HG03060 (cell line): ENCODE measurements around the gene ZNF654.
"Not testable (repeated sequence)": the region's sequence is repeated elsewhere in the genome, so short reads cannot be mapped to it uniquely, and the experiment has no call there.

ENCODE experiments used
- ATAC-seq: cut with Tn5 transposase; IDR thresholded peaks from one replicate; pipeline ENCODE4 v1.9.1; 2021; ENCODE audit warnings: low read depth, moderate number of reproducible peaks; ENCODE audit not compliant: unreplicated experiment

The ZNF654 gene

DNA sequence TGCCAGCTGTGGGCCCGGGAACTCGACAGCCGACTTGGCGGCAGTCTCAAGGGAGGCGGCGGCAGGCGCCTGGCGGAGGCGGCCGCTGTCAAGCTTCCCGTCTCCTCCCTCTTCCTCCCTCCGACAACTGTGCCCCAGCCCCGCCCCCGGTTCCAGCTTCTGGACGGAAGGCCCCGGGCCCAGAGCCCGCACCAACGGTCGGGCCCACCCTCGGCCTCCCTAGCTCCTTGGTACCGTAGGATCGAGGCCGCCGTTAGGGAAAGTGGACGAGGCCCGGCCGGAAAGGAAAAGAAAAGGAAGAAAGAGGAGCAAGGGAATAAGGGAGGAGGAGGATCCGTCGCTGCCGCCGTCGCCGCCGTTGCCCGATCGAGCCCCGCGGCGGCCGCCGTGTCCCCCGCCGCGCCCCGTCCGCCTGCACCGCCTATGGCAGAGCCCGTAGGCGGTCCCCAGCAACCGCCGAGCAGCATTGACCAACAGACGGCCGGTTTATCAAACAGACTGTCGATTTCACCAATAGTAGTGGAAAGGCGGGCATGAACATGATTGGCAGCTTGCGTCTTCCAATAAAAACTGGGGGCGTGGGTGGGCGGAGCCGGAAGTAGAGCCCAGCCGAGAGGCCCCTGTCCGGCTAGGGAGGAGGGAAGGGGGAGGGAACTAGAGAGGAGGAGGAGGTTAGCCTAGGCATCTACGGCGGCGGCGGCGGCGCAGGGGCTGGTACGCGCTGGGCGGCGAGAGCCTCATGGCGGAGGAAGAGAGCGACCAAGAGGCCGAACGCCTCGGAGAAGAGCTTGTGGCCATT is at the start of gene ZNF654, which contains the start of gene CGGBP1:
Gene ZNF654 (plus strand): TSS at position 675 of the 799 bp plus-strand sequence. CDS start 65 bp downstream, at position 740.
Gene CGGBP1 (minus strand): TSS at position 425 of the 799 bp plus-strand sequence. CDS start 3,029 bp downstream, outside the sequence.
- ATAC-seq, result peak; percentile 94

DNA sequence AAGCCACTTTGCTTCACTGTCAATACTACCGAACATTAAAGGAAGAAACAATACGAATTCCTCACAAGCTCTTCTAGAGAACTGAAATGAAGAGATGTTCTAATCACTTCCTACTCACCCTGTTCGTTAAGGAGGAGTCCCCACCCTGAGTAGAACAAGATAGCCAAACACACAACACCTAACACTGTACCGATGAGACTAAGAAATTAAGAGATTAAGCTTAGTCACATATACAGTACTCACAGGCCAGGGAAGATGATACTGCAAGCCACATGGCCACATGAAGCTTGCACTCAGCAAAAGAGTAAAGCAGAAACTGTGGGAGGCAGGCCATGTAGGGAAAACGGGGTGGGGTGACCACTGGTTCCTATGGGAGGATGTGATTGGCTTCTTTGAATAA is 48.2 kb upstream of the ZNF654 start:
- no peak for ATAC-seq

- ATAC-seq, result no peak
Measured at GRCh38 chr3:88013592-88013991, 45.5 kb upstream of the ZNF654 start.

DNA sequence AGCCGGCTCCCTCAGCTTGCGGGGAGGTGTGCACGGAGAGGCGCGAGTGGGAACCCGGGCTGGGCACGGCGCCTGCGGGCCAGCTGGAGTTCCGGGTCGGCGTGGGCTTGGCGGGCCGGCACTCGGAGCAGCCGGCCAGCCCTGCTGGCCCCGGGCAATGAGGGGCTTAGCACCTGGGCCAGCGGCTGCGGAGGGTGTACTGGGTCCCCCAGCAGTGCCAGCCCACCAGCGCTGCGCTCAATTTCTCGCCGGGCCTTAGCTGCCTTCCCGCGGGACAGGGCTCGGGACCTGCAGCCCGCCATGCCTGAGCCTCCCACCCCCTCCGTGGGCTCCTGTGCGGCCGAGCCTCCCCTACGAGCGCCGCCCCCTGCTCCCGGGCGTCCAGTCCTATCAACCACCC is 43.4 kb upstream of the ZNF654 start:
- not testable (repeated sequence) for ATAC-seq

DNA sequence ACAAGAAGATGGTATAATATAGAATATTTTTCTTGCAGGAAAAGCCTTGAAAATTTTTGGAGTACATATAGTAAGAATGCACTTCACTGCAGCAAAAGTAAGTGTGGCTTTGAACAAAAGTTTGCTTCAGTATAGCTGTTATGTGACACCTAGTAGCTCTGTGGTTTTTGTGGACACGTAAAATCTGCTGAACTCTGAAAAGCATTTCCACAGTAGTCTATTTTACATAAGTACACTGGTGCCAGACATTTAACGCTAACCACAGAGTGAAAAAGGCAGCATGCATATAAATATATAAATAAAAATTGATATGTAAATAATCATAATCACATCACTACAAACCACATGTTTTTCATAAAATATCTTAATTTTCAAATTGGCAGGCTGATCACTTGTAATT is 40.0 kb upstream of the ZNF654 start:
- ATAC-seq, result peak; percentile 94

DNA sequence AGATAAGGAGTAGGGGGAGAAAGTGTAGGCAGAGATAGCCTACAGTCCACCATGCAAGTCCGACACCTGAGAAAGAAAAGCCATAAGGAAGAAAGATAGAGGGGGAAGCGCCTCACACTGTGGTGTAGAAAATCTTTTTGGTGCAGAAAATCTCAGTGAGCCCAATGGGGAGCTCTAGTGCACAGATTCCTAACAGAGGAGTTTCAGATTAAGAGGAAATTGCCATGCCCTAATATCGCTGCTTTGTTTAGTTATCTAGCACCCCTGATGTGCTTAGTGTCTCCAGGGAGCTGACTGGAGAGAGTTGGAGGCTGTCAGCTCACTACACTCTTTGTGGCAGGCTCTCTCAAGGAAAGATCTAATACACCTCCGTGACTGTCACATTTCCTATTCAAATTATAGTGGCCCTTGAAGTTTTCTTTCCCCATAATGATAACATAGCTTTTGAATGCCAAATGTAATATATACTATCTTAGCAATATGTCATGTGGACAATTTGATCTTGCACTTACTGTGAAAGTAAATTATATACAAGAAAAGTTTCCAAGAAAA is 34.0 kb upstream of the ZNF654 start:
- ATAC-seq, result no peak

- ATAC-seq, result no peak
Measured at GRCh38 chr3:88028876-88029275, 30.2 kb upstream of the ZNF654 start.

DNA sequence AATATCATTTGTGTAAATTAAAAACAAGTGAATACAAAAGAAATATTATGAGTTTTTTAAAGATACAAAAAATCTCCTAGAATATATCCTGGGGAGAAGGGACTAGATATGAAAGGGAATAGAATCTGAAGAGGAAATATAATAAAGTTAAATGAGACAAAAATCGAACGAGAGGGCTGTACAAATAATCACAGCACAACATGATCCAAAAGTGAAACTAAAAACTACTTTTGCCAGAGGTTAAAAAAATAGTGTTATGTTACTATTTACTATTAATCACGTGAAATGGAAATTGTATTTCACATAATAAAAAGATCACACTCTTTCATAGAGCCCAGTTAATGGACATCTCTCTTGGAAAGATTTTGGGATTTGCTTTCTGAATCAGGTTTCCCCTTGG is 28.8 kb upstream of the ZNF654 start:
- no peak for ATAC-seq

DNA sequence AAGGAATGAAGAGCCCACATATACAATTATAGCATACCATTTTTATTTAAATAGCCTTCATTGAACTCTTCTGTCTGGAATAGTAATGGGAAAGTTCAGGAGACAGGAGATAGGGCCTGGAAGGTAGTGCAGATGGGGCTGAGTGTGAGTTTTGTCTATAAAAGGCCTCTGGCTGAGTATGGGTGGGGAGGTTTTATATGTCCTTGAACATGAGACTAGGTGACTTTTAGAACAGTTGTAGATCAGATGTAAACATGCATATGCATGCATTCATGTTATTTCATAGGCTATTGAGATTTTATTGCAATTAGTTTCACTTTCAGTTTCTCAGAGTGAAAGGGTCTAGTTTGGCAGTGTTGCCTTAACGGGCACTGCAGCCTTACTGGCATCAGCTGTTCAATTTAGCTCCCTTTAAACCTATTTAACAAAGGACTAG is 27.4 kb upstream of the ZNF654 start:
- ATAC-seq, result peak; percentile 81

GRCh38 chr3:88032245-88032644 is 26.8 kb upstream of the ZNF654 start:
- ATAC-seq, result no peak

- no peak for ATAC-seq
Measured at GRCh38 chr3:88033079-88033478, 26.0 kb upstream of the ZNF654 start.

- ATAC-seq, result no peak
Measured at GRCh38 chr3:88033808-88034207, 25.2 kb upstream of the ZNF654 start.

GRCh38 chr3:88034491-88035275 is 24.4 kb upstream of the ZNF654 start:
- no peak for ATAC-seq

DNA sequence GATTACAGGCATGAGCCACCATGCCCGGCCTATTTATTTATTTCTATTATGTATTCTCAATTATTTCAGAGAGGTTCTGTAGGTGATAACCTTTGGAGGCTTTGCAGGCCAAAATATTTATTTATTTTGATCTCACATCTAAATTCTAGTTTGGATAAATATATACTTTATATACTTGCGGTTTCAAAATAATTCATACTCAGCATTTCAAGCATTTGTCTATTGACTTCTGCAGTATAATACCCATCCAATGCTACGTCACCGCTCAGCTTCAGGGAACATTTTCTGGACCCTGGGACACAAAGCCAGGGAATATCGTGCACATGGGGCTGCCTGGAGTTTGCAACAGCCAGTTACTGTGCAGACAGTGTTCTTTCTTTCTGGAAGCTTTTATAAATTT is 22.8 kb upstream of the ZNF654 start:
- ATAC-seq, result no peak

GRCh38 chr3:88038566-88038965 is 20.5 kb upstream of the ZNF654 start:
- ATAC-seq, result no peak

DNA sequence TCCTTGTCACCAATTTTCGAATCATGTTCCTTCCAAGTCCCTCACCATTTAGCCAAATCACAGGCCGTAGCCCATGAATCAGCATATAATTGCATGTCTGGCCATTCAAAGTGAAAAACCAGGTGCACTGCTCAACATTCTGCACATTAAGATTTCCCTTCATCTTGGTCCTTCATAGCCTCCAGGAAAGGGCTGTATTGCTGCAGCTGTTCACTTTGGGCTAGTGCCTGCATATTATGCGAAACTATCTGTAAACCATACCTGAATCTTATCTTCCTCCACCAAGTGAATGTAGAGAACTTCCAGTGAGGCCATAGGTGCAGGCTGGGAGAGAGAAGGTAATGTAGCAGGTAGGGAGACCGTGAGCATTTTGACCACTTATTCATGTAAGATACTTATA is 18.5 kb upstream of the ZNF654 start:
- no peak for ATAC-seq

DNA sequence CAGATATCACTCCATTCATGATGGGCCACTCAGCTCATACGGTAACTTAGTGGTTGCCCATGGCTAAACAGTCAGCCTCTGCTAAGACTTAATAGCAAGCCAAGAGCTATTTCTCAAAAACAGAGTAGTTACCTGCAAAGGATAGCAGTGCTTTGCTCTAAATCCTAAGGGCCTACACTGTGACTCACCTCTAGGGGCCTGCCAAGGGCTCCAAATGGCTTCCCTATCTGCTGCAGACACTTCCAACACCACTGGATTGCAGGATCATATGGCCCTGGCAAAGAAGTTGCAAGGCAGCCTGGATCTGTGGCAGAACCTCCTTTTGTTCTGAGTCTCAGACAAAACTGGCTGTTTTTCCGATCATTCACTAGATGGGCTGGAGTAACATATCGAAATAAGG is 18.1 kb upstream of the ZNF654 start:
- no peak for ATAC-seq

- no peak for ATAC-seq
Measured at GRCh38 chr3:88044411-88044810, 14.6 kb upstream of the ZNF654 start.

GRCh38 chr3:88046766-88047165 is 12.3 kb upstream of the ZNF654 start:
- ATAC-seq, result no peak

DNA sequence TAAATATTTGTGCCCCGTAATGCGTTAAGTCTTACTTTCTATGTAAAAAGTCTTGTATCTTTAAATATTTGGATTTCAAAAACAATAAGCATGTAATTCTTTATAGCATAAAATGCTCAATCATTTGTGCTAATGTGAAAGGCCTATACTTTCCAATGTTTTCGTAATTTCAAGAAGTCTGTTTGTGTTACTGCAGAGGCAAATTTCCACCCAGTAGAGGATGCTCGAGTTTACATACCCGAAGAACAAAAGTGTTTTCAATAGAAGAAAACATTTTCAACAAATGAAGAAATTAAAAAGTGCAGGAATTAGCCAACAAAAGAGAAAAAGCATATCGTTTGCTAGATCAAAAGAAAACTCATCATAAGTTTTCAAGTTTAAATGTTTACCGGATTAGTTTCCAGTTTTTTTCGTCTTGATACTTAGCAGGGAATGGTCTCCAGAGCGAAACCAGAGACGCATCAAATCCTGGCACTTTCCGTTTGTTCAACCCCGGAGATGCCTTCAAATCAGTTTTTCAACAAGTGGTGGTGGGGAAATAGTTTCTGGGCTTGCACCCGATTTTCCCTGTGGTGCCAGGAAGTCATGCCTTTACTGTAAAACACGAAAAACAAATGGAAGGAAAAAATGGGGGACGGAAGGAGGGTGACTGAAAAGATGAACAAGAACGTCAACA is 1.3 kb upstream of the ZNF654 start:
- no peak for ATAC-seq

- ATAC-seq, result no peak
Measured at GRCh38 chr3:88058306-88058580, 812 bp upstream of the ZNF654 start.
